ENCODE measurements around the gene KANK3.
"Not testable (repeated sequence)": the region's sequence is repeated elsewhere in the genome, so short reads cannot be mapped to it uniquely, and the experiment has no call there.

KANK3 gene

DNA sequence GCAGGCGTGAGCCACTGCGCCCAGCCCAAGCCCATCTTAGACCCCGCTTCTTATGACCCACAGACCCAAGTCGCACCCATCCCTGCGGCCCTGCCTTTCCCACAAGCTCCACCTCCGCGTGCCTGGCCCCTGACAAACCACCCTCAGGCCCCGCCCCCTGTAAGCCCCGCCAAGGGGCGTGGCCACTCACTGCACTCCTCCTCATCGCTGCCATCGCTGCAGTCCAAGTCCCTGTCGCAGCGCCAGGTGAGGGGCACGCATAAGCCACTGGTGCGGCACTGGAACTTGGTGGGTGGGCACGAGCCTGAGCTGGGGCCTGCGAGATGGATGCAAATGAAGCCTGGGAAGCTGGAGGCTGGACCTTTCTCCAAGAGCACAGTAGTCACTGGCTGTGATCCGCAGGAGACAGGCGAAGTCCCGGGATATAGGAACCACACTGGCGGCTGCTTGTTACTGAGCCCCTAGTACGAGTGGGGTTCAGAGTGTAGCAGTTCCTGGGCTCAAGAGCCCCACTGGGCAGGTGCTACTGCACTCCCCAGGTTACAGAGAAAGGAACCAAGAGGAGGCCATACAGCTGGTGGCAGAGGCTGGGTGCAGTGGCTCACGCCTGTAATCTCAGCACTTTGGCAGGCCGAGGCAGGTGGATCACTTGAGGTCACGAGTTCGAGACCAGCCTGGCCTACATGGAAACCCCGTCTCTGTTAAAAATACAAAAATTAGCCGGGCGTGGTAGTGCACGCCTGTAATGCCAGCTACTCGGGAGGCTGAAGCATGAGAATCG lies 38.0 kb downstream of the KANK3 start:
- Histone ChIP-seq H3K36me3 (peaks cover 55% of the 10 kb centered on the region), H3K27ac (no peak overlapping the region), H3K27me3 (ENCODE audit: insufficient read depth, low read depth, severe bottlenecking) (no peaks in the 10 kb centered on the region), H3K9me3 (ENCODE audit: severe bottlenecking) (no peaks in the 10 kb centered on the region), H3K4me3 (ENCODE audit: low read depth, low read length) (no peak overlapping the region)
- TF ChIP-seq, protein P1, sequence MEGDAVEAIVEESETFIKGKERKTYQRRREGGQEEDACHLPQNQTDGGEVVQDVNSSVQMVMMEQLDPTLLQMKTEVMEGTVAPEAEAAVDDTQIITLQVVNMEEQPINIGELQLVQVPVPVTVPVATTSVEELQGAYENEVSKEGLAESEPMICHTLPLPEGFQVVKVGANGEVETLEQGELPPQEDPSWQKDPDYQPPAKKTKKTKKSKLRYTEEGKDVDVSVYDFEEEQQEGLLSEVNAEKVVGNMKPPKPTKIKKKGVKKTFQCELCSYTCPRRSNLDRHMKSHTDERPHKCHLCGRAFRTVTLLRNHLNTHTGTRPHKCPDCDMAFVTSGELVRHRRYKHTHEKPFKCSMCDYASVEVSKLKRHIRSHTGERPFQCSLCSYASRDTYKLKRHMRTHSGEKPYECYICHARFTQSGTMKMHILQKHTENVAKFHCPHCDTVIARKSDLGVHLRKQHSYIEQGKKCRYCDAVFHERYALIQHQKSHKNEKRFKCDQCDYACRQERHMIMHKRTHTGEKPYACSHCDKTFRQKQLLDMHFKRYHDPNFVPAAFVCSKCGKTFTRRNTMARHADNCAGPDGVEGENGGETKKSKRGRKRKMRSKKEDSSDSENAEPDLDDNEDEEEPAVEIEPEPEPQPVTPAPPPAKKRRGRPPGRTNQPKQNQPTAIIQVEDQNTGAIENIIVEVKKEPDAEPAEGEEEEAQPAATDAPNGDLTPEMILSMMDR (IDR thresholded peaks at IDR 0.05; ENCODE audit: low read depth, low read length): no peak
- peak; percentile 49 for DNase-seq

DNA sequence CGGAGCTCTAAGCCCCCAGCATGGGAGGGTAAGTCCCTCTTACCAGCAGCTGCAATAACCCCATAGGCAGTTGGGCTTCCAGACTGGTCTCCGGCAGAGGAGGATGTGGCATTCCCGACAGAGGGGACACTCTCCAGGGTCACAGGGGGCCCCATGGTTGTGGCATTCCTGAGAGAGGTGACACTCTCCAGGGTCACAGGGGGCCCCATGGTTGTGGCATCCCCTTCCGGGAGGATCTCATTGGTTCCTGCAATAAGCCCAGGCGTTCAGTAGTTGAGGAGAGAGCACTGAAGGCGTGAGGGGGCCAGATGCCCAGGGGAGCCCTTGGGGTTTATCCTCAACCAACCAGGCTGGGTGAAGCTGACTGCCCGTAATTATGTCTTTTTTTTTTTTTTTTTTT lies 40.3 kb downstream of the KANK3 start:
- TF ChIP-seq, protein P1 (IDR thresholded peaks at IDR 0.05; ENCODE audit: low read depth, low read length): no peak
- Histone ChIP-seq H3K27me3 (ENCODE audit: insufficient read depth, low read depth, severe bottlenecking) (no peaks in the 10 kb centered on the region), H3K27ac (peak overlapping the region; percentile 71), H3K36me3 (peaks cover 52% of the 10 kb centered on the region), H3K9me3 (ENCODE audit: severe bottlenecking) (no peaks in the 10 kb centered on the region), H3K4me3 (ENCODE audit: low read depth, low read length) (no peak overlapping the region)
- no peak for DNase-seq

DNA sequence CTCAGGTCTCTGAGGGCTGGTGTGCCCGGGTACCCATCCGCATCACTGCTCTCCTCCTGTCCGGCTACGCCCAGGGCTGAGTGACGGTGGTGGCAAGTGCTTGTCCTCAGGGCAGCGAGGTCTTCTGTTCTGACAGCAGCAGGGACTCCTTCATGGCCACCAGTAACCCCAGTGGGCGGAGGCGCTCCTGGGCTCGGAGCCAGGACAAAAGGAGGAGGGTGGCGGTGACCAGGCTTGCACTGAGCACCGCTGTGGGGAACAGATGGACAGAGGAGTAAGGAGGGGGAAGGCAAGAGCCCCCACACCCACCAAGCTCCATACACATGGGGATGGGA lies 40.7 kb downstream of the KANK3 start:
- Histone ChIP-seq H3K4me3 (ENCODE audit: low read depth, low read length) (no peak overlapping the region), H3K9me3 (ENCODE audit: severe bottlenecking) (no peaks in the 10 kb centered on the region), H3K27me3 (ENCODE audit: insufficient read depth, low read depth, severe bottlenecking) (no peaks in the 10 kb centered on the region), H3K27ac (peak overlapping the region; percentile 71), H3K36me3 (peaks cover 52% of the 10 kb centered on the region)
- DNase-seq: peak; percentile 89
- TF ChIP-seq, protein P1 (IDR thresholded peaks at IDR 0.05; ENCODE audit: low read depth, low read length): no peak

DNA sequence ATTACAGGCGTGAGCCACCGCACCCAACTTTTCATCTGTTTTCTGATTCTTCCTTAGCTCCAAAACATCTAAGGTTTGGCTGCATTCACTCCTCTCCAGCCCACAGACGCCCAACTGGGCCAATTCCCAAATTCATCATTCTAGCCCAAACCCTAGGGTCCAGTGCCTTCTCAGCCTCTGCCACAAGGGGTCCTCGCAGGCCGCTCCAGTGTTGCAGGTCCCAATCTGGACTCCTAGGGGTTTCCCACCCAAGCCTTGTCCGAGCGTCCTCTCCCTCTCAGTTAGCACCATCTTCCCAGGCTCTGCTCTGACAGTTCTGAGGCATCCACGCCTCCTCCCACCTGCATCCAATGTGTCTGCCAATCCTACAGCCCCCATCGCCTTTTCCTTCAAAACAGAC lies 51.7 kb downstream of the KANK3 start:
- H3K27ac ChIP-seq; DNase-seq; H3K27me3 ChIP-seq (ENCODE audit: insufficient read depth, low read depth, severe bottlenecking); H3K4me3 ChIP-seq (ENCODE audit: low read depth, low read length); H3K9me3 ChIP-seq (ENCODE audit: severe bottlenecking); H3K36me3 ChIP-seq: not testable (repeated sequence)

DNA sequence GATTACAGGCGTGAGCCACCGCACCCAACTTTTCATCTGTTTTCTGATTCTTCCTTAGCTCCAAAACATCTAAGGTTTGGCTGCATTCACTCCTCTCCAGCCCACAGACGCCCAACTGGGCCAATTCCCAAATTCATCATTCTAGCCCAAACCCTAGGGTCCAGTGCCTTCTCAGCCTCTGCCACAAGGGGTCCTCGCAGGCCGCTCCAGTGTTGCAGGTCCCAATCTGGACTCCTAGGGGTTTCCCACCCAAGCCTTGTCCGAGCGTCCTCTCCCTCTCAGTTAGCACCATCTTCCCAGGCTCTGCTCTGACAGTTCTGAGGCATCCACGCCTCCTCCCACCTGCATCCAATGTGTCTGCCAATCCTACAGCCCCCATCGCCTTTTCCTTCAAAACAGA lies 66.6 kb downstream of the KANK3 start:
- DNase-seq; H3K27me3 ChIP-seq (ENCODE audit: insufficient read depth, low read depth, severe bottlenecking); H3K36me3 ChIP-seq: not testable (repeated sequence)

More for the DNA sequence above, 66.6 kb downstream of the KANK3 start:
- not testable (repeated sequence) for H3K9me3 ChIP-seq (ENCODE audit: severe bottlenecking); H3K4me3 ChIP-seq (ENCODE audit: low read depth, low read length); H3K27ac ChIP-seq

Measured in WERI-Rb-1 (cell line).